Effector CD8-positive, alpha-beta T cell (primary cell): ENCODE data around the gene MATN4.

Experiments used
- DNase-seq: peaks from one replicate; lab custom pipeline; 2025; lab: John Stamatoyannopoulos, UW

The MATN4 gene

DNA sequence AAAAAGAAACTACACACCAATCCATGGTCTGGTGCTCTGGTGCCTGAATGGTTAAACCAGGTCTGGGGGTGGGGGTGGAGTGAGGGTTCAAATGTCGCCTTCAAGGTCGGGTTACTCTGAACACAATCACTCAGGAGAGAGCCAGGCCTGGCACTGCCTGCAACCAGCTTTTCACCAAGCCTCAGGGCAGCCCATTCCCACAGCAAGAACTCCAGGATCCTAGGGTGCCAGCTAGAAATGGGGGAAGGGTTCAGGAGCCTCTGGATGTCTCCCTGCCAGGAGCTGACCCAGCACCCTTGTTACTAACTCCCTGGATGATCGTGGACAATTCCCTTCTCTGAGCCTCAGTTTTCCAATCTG lies 33.5 kb upstream of the MATN4 start:
- DNase-seq: no peak

DNA sequence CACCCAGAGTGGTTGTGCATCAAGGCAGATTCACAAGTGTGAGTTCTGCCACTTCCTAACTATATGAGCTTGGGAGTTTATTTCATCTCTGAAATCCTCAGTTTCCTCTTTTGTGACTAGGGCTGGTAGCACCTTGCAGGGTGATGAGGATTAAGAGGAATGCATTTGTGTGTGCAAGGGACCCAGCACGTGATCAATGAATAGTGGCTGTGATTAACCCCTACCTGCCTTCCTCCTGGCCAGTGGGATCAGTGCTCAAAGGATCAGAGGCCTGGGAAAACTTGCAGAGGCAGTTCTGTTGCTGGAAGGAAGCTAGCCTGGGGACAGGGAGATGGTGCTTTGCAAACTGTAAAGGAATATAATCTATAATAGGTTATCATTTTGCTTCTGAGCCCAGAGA lies 32.9 kb upstream of the MATN4 start:
- no peak for DNase-seq

DNA sequence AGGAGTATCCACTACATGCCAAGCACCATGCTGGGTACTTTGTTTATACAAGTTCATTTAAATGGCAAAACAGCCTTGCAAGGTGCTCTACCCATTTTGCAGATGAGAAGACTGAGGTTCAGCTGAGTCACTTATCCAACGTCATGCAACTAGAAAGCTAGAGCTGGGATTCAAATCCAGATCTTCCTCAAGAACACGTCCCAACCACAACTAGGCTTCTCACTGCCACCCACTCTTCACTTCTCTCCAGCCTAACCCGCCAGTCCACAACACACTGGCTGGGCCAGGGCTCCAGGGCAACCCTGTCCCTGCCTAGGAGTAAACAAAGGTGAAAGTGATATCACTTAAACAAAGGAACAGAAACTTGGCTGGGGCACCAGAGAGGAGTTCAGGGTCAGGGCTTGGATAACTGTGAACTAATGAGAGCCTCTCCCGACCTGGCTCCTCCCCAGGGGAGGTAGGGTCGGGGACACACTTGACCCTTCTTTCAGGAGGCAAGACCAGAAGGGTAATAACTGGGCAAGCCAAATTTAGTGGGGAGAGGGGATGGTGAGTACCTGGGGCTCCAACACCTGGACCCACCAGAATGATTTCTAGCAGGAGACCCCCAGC lies 32.2 kb upstream of the MATN4 start:
- no peak for DNase-seq

DNA sequence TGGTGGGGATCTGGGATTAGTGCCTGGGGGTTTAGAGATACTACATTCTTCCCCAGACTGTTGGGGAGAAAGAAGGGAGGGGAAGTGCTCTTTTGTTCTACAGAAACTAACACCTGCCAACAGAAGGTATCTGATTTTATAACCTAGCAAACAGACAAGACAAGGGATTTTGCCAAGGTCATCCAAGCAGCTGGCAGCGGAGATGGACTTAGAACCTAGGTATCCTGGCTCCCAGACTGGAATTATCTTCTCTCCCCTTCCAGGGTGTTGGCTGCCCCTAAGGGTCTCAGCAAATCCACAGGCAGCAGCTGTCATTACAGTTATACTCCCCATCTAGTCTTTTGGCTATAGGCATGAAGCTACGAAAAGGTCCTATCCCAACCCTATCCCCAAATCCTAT lies 31.7 kb upstream of the MATN4 start:
- DNase-seq: no peak

DNA sequence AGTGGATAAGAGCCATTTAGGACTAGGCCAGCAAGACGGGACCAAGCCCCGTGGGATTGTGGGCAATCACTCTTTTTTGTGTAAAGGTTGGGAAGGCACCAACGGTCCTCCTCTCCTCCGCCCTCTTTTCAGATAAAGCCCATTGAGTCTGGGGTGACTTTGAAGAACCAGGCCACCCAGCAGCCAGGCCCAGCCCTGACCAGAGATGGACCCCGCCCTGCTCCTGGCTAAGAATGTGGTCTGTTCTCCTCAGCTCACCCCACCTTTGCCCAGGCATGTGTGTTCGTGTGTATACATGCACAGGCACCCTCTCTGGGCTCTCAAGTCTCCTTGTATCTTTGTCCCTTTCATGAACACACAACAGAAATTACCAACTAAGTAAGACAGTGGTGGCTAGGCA lies 31.0 kb upstream of the MATN4 start:
- no peak for DNase-seq

DNA sequence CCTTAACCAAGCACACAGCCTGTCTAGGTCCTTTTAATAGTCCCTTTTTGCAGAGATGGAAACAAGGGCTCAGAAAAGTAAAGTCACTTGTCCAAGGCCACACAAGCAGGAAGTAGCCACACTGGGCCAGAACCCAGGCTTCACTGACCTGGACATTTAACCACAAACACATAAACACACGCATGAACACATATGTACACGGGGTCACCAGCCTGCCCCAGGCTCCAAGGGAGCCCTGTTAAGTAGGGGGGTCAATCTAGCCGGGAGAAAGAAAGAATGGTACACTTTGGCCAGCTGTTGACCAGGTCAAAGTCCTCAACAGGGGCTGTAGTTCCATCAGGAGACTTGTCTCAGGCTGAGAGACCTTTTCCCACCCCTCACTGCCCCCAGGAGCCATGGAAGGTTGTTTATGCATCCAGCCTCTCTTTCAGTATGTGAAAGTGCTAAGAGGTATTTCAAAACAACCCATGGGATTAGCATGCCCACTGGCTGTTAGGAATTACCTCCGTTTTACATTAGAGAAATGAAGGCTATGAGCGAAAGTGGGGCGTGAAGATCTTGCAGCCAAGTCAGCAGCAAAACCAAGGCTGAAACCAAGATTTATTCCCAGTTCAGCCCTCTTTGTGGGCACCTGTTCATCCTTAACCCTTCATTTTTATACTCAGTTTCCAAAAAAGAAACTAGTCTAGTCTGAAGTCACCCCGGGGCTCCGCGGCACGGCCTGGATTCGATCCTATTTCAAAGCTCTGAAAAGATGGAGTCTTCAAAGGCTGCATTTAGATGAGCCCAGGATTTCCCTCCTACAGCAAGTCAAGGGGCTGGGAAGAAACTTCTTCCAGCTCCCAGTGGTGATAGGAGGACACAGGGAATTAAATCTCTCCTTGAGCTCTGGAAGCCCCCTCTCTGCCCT lies 30.3 kb upstream of the MATN4 start:
- DNase-seq: no peak

DNA sequence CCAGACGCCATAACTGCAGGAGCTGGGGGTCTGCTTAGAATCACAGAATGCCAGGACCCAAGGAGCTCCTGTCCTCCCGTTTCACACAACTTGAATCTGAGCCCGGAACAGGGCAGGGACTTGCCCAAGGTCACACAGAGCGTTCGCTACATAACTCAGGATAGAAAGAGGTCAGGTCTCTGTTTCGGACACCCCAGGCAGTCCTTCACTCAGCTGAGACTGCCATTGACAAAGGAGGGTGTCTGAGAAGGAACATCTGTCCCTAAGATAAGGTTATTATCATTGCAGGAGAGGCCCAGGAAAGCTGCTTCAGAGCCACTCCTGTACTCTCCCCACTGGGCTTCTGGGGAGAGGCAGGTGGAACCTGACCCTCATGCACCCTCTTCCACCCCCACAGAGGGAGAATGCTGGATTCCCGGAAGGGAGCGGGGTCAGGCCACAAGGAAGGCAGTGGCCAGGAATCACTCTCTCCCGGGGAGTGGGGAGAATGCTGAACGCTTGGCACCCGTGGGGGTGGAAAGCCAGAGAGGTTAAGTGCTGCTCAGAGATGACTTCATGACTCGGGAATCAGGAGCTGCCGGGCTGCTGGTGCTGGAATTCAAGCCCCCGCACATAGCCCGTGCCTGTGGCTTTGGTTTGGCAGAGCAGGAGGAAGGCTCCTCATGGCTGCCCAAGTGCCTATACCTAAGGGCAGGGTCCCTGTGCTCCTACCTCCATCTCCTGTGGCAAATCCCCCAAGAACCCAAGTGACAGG lies 29.4 kb upstream of the MATN4 start:
- DNase-seq: no peak

DNA sequence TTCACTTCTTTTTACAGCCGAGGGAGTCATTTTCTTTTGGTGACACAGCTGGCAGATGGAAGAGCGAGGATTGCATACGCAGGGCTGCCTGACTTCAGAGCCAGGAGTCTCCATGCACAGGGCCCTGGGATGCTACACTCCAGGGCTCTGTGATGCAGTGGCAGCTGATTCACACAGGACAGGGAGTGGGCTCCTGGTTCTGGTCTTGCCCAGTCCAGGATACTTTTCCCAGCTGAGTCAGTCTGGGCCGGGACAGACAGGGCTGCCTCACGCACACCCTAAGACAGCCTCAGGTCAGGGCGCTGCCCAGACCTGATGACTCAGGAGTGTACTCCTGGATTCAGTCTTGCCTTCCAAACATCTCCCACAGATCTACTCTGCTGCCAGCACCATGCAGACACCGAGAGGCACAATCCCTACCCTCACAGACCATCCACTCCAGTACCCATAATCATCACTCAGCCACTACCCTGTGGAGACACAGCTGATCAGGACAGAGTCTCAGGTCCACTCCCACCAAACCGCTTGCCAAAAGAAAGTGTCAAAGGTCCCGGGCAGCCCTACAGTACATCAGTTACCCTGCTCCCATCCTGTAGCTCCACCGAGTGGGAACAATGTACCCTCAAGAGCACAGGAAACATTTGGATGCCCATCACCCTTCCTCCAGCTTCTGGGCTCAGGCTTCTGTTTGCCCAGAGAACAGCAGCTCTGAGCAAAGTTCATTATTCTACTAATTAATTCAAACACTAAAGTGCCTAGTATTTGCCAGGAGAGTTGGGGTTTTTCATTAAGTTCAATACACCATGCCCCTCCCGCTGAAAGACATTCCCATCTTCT lies 28.6 kb upstream of the MATN4 start:
- no peak for DNase-seq

DNA sequence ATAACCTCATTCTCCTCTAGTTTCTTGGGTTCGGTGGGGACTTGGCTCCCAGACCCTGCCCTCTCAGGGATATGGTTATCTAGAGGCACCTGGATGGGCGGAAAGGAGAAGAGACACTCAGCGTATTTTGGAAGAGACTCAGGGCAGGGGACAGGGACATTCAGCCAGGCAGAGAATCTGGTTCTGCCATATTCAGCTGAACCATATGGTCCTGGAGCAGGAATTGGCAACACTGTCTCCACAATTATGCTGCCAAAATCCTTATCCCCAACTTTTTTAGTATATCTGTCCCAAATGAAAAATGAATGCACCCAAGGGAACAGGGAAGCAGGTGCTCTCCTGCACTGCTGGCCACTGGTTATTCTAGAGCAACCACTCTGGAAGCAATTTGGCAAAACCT lies 22.4 kb upstream of the MATN4 start:
- DNase-seq: no peak

DNA sequence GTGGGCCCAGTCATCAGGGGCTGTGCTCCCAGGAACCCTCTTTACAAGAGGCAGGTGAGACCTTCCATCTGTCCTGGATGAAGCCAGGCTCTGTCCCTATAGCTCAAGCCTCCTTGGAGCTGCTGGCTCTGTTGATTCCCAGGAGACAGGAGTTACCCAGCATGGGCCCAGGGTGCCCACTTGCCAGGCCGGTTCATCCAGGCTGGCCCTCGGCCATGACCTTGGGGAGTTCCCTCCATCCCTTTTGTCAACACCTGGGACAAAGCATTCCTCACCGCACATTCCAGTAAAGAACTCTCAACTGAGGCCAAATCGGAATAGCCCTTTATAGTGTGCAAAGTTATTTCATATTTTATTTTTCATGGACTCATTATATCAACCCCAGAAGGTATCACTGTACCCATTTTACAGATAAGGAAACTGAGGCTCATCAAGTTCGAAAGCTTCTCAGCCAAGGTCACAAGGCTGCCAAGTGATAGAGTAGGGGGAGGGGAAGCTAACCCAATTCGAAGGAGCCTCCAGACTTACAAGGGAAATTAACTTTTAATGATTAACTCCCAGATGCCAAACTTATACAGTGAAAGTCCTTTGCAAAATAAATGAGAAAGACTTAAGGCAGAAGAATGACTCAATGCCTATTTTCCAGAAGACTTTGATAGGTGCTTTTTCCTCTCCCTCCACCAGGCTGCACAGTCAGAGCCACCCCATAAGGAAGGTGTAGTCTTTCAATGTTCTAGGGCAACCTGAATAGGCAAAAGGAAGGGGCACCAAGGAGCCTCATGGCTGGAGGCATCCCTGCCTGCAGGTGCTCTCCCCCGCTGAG lies 21.6 kb upstream of the MATN4 start:
- no peak for DNase-seq

DNA sequence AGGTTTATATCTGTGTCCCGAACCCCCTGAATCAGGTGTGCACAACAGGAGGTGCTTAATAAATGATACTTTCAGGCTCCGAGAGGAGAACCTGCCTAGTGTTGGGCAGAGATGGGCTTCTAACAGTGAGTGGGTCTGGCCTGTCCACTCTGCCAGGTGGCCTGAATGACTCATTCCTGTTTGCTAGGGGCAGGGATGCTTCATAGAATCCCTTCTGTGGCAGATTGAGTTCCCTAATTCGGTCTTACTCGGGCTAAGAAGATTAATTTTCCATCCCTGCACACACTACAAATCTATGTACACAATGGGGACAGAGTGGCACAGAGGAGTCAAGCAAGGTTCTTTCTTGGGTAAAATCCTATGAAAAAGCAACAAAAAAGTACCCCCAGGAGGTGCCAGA lies 20.4 kb upstream of the MATN4 start:
- no peak for DNase-seq

DNA sequence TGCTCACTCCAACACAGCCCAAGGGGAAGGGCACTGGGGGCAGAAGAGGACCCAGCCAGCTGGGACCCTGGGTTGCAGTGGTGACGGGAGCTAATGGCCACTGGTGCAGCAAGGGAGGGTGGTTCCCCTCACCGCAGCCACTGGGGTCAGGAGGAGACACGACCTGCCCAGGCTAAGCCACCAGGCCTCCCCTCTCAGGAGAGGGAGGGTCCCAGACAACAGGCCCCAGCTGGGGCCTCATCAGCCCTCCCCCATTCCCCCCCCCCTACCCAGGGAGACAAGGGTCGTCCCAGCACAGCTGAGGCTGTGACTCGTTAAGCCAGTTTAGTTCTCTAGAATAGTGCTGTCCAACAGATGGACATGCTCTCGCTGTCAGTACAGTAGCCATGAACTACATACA lies 17.3 kb upstream of the MATN4 start:
- no peak for DNase-seq

DNA sequence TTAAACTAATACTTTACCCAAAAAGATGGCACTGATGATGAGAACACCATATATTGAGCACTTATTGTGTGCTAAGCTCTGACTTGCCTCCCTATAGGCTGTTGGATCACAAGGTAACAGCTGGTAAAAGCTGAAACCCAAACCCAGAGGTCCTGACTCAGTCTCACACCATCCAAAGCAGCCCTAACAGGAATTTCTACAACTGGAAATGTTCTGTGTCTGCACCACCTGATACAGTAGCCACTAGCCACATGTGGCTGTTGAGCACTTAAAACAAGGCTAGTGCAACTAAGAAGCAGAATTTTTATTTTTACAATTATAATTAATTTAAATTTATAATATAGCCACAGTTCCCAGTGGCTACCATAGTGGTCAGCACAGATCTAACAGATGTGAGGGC lies 15.6 kb upstream of the MATN4 start:
- no peak for DNase-seq

DNA sequence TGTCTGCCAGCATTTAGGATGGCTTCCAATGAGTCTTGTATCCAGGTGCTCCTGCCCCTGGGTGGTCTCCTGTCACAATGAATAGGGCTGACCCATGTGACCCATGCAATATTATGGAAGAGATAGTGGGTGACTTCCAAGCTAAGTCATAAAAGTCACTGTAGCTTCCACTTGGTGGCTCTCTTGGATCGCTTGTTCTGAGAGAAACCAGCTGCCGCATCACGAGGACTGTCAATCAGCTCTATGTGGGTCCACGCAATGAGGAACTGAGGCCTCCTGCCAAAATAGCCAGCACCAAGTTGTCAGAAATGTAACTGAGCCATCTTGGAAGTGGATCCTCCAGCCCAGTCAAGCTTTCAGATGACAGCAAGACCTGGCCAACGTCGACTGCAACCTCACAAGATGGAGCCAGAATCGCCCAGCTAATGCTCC lies 14.9 kb upstream of the MATN4 start:
- DNase-seq: no peak

DNA sequence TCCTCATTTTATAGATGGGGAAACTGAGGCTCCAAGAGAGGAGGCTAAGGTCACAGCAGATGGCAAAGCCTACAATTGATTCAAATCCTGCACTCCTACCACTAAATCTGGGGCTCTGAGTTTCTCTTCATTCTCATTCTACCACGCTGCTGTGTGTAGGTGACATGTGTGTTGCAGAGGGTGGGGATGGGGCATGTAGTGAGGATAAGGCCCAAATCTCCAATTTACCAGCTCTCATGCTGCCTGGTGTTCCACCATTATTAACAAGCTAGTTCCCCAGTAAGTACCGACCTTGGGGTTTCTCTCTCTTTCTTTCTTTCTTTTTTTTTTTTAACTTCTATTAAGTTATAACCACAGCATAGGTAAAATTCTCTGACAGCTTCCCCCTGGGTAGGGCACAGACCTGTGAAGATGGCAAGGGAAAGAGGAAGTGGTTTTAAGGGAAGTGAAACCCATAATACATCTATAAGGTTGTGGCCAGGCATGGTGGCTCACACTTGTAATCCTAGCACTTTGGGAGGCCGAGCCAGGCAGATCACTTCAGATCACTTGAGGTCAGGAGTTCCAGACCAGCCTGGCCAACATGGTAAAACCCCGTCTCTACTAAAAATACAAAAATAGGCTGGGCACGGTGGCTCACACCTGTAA lies 13.0 kb upstream of the MATN4 start:
- no peak for DNase-seq

DNA sequence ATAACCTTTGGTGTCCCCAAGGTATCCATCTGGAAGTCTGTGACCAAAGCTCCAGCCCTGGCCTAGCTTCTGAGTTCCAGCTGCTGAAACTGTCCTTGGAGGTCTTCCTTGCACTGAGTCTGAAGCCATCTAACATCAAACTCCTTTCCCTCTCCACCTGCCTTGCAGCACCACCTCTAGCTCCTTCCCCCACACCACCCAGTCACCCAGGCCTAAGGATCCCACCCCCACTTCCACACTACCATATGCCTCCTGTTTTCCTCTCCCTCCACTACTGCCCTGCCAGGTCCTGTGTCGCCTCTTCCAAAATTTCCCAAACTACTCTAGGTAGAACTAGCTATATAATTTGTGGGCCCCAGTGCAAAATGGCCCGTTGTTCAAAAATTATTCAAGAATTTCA lies 10.8 kb upstream of the MATN4 start:
- no peak for DNase-seq

DNA sequence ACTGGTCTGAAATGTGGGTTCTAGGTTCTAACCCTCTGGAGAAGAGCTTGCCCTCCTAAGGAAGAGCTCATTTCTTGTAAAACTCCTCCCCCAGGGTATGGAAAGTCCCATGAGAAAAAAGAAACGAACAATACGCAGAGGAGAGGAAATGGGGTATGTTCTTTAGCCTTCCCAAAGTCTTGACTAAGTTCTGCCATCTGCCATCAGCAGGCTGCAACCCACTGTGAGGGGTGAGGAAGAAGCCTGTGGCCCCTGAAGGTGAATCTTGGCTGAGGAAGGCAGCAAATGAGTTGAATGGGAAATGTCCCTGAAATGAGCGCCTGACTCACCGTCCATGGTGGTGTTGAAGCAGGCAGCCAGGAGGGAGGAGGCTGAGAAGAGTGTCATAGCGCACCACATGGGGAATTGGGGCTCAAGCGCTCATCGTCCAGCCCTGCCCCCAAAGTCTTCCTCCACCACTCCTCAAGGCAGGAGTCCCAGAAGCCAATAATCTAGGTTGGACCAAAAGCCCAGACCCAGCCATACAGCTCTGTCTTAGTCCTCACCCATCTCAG lies 10.4 kb upstream of the MATN4 start:
- DNase-seq: no peak

DNA sequence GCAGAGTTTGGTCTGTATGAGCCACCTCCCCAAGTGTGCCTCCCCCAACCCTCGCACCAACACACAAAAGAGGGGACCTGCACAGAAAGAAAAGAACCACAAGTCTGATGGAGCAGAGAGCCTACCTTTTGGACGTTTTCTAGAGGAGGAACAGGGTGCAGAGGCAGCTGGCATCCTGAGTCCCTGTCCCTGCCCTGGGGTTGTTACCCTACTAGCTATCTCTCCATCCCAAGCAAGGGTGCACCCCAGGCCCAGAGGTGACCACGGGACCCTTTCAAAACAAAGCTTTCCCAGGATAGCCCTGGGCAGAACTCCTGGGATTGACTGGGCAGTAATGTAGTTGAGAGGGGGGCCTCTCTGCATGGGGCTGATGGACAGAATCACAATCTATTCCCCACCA lies 9.7 kb upstream of the MATN4 start:
- DNase-seq: no peak

DNA sequence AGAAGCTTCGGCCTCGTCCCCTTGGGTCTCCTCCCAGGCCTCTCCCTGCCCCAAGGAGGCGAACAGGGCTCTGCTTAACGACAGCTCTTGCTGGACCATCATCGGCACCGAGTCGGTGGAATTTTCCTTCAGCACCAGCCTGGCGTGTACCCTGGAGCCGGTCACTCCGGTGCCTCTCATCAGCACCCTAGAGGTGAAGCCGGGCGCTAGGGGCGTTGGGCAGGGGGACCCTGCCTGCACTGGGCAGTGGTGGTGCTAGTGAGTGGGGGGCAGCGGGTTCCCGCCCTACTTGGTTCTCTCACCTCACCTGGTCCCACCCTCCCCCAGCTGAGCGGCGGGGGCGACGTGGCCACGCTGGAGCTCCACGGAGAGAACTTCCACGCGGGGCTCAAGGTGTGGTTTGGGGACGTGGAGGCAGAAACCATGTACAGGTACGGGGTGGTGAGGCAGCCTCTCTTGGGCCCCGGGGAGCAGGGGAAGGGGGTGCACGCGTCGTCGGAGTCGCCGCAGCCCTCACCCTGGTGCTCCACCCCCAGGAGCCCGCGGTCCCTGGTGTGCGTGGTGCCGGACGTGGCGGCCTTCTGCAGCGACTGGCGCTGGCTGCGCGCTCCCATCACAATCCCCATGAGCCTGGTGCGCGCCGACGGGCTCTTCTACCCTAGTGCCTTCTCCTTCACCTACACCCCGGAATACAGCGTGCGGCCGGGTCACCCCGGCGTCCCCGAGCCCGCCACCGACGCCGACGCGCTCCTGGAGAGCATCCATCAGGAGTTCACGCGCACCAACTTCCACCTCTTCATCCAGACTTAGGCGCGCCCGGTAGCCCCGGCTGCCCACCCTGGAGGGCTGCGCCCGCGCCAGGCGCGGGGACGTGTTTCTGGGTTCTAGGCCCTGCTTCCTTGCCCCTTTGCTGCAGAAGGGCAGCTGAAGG lies 8.3 kb upstream of the MATN4 start:
- DNase-seq: no peak
